ENCODE measurements around the gene MAS1.

DNA sequence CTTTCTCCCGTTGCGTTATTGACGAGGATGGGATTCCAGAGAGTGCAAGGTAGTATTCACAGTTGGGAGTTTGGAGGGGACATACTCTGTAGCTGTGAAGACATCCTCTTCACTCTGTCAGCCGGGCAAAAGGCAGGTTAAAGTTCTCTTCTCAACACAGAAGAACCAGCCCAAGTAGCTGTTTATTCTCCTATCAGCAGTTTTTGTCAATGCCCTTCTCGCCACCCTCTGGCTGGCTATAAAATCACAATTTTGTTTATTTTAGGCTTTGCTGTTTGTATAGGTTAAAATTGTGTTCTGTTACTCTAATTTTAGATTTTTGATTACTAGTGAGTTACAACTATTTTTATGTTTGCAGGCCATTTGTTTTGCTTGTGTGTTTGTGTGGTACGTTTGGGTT is 37.9 kb upstream of the MAS1 start:
- TF ChIP-seq, protein P1, sequence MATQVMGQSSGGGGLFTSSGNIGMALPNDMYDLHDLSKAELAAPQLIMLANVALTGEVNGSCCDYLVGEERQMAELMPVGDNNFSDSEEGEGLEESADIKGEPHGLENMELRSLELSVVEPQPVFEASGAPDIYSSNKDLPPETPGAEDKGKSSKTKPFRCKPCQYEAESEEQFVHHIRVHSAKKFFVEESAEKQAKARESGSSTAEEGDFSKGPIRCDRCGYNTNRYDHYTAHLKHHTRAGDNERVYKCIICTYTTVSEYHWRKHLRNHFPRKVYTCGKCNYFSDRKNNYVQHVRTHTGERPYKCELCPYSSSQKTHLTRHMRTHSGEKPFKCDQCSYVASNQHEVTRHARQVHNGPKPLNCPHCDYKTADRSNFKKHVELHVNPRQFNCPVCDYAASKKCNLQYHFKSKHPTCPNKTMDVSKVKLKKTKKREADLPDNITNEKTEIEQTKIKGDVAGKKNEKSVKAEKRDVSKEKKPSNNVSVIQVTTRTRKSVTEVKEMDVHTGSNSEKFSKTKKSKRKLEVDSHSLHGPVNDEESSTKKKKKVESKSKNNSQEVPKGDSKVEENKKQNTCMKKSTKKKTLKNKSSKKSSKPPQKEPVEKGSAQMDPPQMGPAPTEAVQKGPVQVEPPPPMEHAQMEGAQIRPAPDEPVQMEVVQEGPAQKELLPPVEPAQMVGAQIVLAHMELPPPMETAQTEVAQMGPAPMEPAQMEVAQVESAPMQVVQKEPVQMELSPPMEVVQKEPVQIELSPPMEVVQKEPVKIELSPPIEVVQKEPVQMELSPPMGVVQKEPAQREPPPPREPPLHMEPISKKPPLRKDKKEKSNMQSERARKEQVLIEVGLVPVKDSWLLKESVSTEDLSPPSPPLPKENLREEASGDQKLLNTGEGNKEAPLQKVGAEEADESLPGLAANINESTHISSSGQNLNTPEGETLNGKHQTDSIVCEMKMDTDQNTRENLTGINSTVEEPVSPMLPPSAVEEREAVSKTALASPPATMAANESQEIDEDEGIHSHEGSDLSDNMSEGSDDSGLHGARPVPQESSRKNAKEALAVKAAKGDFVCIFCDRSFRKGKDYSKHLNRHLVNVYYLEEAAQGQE (IDR thresholded peaks at IDR 0.05; ENCODE audit: unreplicated experiment) = no peak
- peak; percentile 49 to 58 for TF ChIP-seq CTCF (conservative IDR thresholded peaks at IDR 0.05; ENCODE audit: low read depth in 2 of 2)
- TF ChIP-seq EZH2 (IDR thresholded peaks at IDR 0.05; ENCODE audit: low read depth, unreplicated experiment) = no peak
- no peak for TF ChIP-seq JUNB (IDR thresholded peaks at IDR 0.05; ENCODE audit: unreplicated experiment)
- no peak for TF ChIP-seq POLR2AphosphoS5 (IDR thresholded peaks at IDR 0.05; ENCODE audit: low read depth)
- TF ChIP-seq EZH2phosphoT487 (IDR thresholded peaks at IDR 0.05; ENCODE audit: unreplicated experiment) = no peak
- TF ChIP-seq, protein P2, sequence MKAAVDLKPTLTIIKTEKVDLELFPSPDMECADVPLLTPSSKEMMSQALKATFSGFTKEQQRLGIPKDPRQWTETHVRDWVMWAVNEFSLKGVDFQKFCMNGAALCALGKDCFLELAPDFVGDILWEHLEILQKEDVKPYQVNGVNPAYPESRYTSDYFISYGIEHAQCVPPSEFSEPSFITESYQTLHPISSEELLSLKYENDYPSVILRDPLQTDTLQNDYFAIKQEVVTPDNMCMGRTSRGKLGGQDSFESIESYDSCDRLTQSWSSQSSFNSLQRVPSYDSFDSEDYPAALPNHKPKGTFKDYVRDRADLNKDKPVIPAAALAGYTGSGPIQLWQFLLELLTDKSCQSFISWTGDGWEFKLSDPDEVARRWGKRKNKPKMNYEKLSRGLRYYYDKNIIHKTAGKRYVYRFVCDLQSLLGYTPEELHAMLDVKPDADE (IDR thresholded peaks at IDR 0.05) = no peak
- TF ChIP-seq CREB1 (CRISPR knock-in tag; IDR thresholded peaks at IDR 0.05; ENCODE audit: low read depth) = no peak
- TF ChIP-seq ZNF331 (CRISPR knock-in tag; IDR thresholded peaks at IDR 0.05; ENCODE audit: low read depth) = no peak
- no peak for TF ChIP-seq ZNF462 (CRISPR knock-in tag; IDR thresholded peaks at IDR 0.05)
- no peak for TF ChIP-seq STAT1 (IDR thresholded peaks at IDR 0.05; ENCODE audit: unreplicated experiment)
